Testis (tissue), 2 donors: ENCODE measurements around the gene PRM3.

ENCODE experiments used
- CTCF ChIP-seq, 3 experiments: fragments of 450-650 bp in 2 of 3; fragments of 200-600 bp in 1 of 3; sonication (generic) in 1 of 3; IDR thresholded peaks; one replicate each; pipeline ENCODE4 v1.5.1; 2016 to 2019; ENCODE audit warnings: antibody characterized with exemption in 3 of 3, mild to moderate bottlenecking in 2 of 3, moderate library complexity in 1 of 3
- POLR2A ChIP-seq: fragments of 450-650 bp; IDR thresholded peaks from one replicate; pipeline ENCODE4 v1.6.1; 2017; ENCODE audit warnings: antibody characterized with exemption, mild to moderate bottlenecking, moderate library complexity

- TF ChIP-seq CTCF (IDR thresholded peaks at IDR 0.05) = no peak
- TF ChIP-seq POLR2A = no peak
Observed at GRCh38 chr16:11271610-11272009, 1.8 kb downstream of the PRM3 start.
